OCI-LY1 (cell line): ENCODE results near the gene DNAJB8.

ENCODE experiments used
- H2AFZ ChIP-seq: fragments of 200-600 bp; sonication (generic), shearing (Covaris generic); 2 replicates; pipeline ENCODE4 v1.6.0; 2014; ENCODE audit warnings: antibody characterized with exemption, mild to moderate bottlenecking, low read length
- H3F3A ChIP-seq: fragments of 200-600 bp; sonication (generic), shearing (Covaris generic); 2 replicates; pipeline ENCODE4 v1.6.0; 2014; ENCODE audit warnings: mild to moderate bottlenecking, antibody characterized with exemption, low read length, moderate library complexity; ENCODE audit not compliant: insufficient read depth
- H3K27ac ChIP-seq: fragments of 200-600 bp; sonication (generic); 2 replicates; pipeline ENCODE4 v1.5.1; 2014; ENCODE audit warnings: low read length, mixed run types, mild to moderate bottlenecking, low read depth; ENCODE audit not compliant: poor library complexity, severe bottlenecking
- H3K27me3 ChIP-seq: fragments of 200-600 bp; sonication (generic); 2 replicates; pipeline ENCODE4 v1.6.0; 2014; ENCODE audit warnings: antibody characterized with exemption, mild to moderate bottlenecking, low read length, moderate library complexity; ENCODE audit not compliant: insufficient read depth
- H3K36me3 ChIP-seq: fragments of 200-600 bp; sonication (generic); 2 replicates; pipeline ENCODE4 v1.6.1; 2014; ENCODE audit warnings: mild to moderate bottlenecking, antibody characterized with exemption, low read length, moderate library complexity, mixed read lengths; ENCODE audit not compliant: insufficient read depth
- H3K4me1 ChIP-seq: fragments of 200-600 bp; sonication (generic); 2 replicates; pipeline ENCODE4 v1.5.1; 2014; ENCODE audit warnings: mild to moderate bottlenecking, low read length, moderate library complexity; ENCODE audit not compliant: insufficient read depth, severe bottlenecking
- H3K4me2 ChIP-seq: fragments of 200-600 bp; sonication (generic), shearing (Covaris generic); 2 replicates; pipeline ENCODE4 v1.6.1; 2014; ENCODE audit warnings: low read length
- H3K4me3 ChIP-seq: fragments of 200-600 bp; sonication (generic); 2 replicates; pipeline ENCODE4 v1.5.1; 2014; ENCODE audit warnings: low read length, low read depth, mild to moderate bottlenecking, mixed read lengths; ENCODE audit not compliant: poor library complexity, severe bottlenecking
- H3K79me2 ChIP-seq: fragments of 200-600 bp; shearing (Covaris generic); 2 replicates; pipeline ENCODE4 v1.6.1; 2016; ENCODE audit warnings: mixed run types, low read length, mixed read lengths; ENCODE audit not compliant: insufficient read depth
- H3K9ac ChIP-seq: fragments of 200-600 bp; sonication (generic), shearing (Covaris generic); 2 replicates; pipeline ENCODE4 v1.6.1; 2014; ENCODE audit warnings: mild to moderate bottlenecking, low read length, mixed read lengths
- H3K9me2 ChIP-seq: fragments of 200-600 bp; sonication (generic), shearing (Covaris generic); 2 replicates; pipeline ENCODE4 v1.6.1; 2014; ENCODE audit warnings: low read depth, mild to moderate bottlenecking, low read length, mixed read lengths
- H3K9me3 ChIP-seq: fragments of 200-600 bp; shearing (Covaris generic); 2 replicates; pipeline ENCODE4 v1.6.1; 2014; ENCODE audit warnings: low read length, mixed read lengths
- H4K20me1 ChIP-seq: fragments of 200-600 bp; sonication (generic), shearing (Covaris generic); 2 replicates; pipeline ENCODE4 v1.6.0; 2016; ENCODE audit warnings: mild to moderate bottlenecking, low read length; ENCODE audit not compliant: insufficient read depth
- CTCF ChIP-seq: fragments of 200-600 bp; sonication (generic), shearing (Covaris generic); IDR thresholded peaks from 2 replicates; pipeline ENCODE4 v1.5.1; 2017; ENCODE audit warnings: mild to moderate bottlenecking, antibody characterized with exemption, low read length, moderate library complexity, mixed read lengths
- EZH2 ChIP-seq: fragments of 200-600 bp; sonication (generic), shearing (Covaris generic); IDR thresholded peaks from 2 replicates; pipeline ENCODE4 v1.8.0; 2017; ENCODE audit warnings: borderline replicate concordance, mixed run types, mild to moderate bottlenecking, antibody characterized with exemption, low read length, moderate library complexity, mixed read lengths

Gene DNAJB8

DNA sequence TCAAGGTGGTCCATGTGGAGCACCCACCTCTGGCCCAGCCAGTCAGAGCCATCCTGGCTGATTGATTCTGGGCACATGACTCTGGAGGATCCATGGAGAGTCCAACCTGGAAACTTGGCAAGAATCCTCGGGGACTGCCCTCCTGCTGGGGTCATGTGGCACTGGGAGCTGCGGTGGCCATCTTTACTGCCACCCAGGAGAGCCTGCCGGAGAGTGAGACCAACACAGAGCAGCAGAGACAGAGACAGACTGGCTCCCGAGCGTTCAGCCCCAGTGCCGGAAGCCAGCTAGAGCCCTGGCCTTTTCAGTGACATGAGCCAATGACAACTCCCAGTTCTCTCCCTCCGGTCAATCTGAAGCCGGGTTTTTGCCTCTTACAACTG is 37.8 kb upstream of the DNAJB8 start:
- Histone ChIP-seq H3K9ac (no peak overlapping the region), H3F3A (no peaks in the 10 kb centered on the region), H3K36me3 (no peaks in the 10 kb centered on the region; the same call in 1 of the 2 replicates), H2AFZ (no peak overlapping the region), H4K20me1 (no peaks in the 10 kb centered on the region), H3K27ac (no peak overlapping the region), H3K9me3 (no peaks in the 10 kb centered on the region), H3K9me2 (no peaks in the 10 kb centered on the region), H3K27me3 (peaks cover under 1% of the 10 kb centered on the region; the same call in 1 of the 2 replicates), H3K4me1 (no peaks in the 10 kb centered on the region), H3K4me3 (no peak overlapping the region), H3K79me2 (no peaks in the 10 kb centered on the region), H3K4me2 (no peak overlapping the region)
- TF ChIP-seq CTCF (no peak), EZH2 (no peak)

DNA sequence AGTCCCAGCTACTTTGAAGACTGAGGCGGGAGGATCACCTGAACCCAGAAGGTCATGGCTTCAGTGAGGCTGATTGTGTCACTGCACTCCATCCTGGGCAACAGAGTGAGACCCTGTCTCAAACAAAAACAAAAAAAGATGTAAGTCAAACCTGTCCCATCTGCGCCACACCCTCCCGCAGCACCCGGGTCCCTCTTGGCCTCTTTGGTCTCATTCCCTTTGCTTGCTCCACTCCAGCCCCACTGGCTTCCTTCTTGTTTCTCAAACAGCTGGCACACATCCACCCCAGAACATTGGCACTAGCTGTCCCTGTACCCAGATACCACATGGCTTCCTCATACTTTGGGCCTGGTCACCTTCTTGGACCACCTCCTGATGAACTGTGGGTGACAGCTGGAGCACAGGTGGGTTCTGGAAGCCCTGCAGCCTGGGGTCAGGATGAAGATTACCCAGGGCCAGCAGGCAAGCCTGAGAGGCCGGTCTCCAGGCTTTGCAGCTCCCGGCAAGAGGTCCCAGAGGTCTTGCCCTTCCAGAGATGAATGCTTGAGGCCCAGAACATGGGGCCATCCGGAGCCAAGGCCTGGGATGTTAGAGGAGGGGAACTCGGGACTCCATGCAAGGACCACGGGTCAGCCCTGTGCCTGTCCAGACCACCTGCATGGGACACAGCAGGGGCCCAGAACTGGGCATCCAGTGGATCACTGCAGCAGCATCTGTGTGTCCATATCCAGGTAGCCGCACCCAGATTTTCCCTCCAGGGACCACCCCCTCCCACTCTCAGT is 37.3 kb upstream of the DNAJB8 start:
- Histone ChIP-seq H3F3A (no peaks in the 10 kb centered on the region), H3K4me2 (no peak overlapping the region), H3K9me2 (no peaks in the 10 kb centered on the region), H4K20me1 (no peaks in the 10 kb centered on the region), H3K27me3 (peaks cover 5% of the 10 kb centered on the region; the same call in 1 of the 2 replicates), H3K4me3 (no peak overlapping the region), H3K9ac (no peak overlapping the region), H3K4me1 (no peaks in the 10 kb centered on the region), H3K36me3 (no peaks in the 10 kb centered on the region; the same call in 1 of the 2 replicates), H3K9me3 (no peaks in the 10 kb centered on the region), H3K27ac (no peak overlapping the region), H3K79me2 (no peaks in the 10 kb centered on the region), H2AFZ (no peak overlapping the region)
- TF ChIP-seq EZH2 (no peak), CTCF (no peak)

DNA sequence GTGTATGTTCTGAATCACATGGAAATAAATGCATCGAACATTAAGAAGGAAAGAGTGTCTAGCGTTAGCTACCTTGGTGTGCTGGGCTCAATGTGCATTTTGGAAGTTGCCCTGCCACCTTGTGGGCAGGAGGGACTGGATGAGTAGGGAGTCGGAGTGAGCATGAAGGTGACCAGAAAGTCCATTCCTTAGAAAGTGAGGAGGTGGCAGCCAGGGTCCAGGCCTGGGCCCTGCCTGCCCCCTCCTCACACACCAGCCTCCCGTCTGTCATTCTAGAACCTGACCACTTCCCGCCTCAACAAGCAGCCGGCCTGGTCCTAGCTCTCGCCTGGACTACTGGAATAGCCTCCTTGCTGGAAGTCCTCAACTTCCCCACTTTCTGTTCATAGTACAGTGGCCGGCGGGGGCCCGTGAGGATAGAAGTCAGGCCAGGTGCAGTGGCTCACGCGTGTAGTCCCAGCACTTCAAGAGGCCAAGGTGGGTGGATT is 36.5 kb upstream of the DNAJB8 start:
- no peaks in the 10 kb centered on the region for H3K79me2 ChIP-seq

More for the DNA sequence above, 36.5 kb upstream of the DNAJB8 start:
- H3K27ac ChIP-seq, result no peak overlapping the region
- H3K9ac ChIP-seq, result no peak overlapping the region
- H3K27me3 ChIP-seq, result peaks cover 5% of the 10 kb centered on the region; the same call in 1 of the 2 replicates
- TF ChIP-seq EZH2, result no peak
- peak; percentile 14; the same call in 1 of the 2 replicates for TF ChIP-seq CTCF
- no peak overlapping the region for H3K4me2 ChIP-seq
- no peak overlapping the region for H2AFZ ChIP-seq
- H4K20me1 ChIP-seq, result no peaks in the 10 kb centered on the region
- no peaks in the 10 kb centered on the region for H3K4me1 ChIP-seq
- H3K4me3 ChIP-seq, result no peak overlapping the region
- H3K9me3 ChIP-seq, result no peaks in the 10 kb centered on the region
- H3F3A ChIP-seq, result no peaks in the 10 kb centered on the region
- H3K36me3 ChIP-seq, result no peaks in the 10 kb centered on the region; the same call in 1 of the 2 replicates
- H3K9me2 ChIP-seq, result no peaks in the 10 kb centered on the region
